Germinal center (tissue), 1 donor: ENCODE results near the gene PRR7.

ENCODE experiments used
- DNase-seq: peaks from one replicate; pipeline ENCODE4 v3.0.0; 2012; ENCODE audit warnings: mixed read lengths, low spot score

PRR7 gene

GRCh38 chr5:177469750-177470525 is 23.3 kb downstream of the PRR7 start:
- DNase-seq, result no peak

DNA sequence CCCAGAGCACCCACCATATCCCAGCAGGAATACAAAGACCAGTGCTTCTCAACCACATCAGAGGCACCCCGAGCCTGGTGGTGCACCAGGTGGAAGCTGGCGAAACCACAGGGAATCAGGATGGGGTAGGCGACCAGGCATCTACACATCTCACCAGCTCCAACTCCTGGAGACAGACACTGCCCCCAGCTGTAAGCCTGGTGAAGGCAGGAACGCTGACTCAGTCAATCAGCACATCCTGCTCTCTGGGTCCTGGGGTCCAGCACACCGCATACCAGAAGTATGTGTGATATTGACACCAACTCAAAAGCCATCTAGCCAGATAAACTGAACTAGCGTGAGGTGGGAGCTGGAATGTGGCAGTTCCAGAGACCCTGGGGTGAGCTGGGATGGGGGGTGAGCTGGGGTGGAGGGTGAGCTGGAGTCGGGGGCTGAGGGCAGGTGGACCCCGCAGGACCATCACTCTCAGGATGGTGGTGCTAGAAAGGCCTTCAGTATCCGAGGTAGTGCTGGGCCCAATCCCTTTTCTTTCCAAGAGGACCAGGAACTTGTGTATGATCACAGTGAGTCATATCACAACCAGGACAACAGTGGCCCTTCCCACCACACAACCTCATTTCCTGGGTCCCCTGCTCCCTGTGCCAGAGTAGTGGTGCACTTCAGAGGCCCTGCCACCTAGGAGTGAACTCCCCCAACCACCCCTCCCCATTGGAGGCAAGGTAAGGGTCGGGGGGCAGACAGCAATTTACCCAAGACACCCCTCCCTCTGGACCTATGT is 24.3 kb downstream of the PRR7 start:
- no peak for DNase-seq

- no peak for DNase-seq
Observed at GRCh38 chr5:177471610-177472356, 25.2 kb downstream of the PRR7 start.

DNA sequence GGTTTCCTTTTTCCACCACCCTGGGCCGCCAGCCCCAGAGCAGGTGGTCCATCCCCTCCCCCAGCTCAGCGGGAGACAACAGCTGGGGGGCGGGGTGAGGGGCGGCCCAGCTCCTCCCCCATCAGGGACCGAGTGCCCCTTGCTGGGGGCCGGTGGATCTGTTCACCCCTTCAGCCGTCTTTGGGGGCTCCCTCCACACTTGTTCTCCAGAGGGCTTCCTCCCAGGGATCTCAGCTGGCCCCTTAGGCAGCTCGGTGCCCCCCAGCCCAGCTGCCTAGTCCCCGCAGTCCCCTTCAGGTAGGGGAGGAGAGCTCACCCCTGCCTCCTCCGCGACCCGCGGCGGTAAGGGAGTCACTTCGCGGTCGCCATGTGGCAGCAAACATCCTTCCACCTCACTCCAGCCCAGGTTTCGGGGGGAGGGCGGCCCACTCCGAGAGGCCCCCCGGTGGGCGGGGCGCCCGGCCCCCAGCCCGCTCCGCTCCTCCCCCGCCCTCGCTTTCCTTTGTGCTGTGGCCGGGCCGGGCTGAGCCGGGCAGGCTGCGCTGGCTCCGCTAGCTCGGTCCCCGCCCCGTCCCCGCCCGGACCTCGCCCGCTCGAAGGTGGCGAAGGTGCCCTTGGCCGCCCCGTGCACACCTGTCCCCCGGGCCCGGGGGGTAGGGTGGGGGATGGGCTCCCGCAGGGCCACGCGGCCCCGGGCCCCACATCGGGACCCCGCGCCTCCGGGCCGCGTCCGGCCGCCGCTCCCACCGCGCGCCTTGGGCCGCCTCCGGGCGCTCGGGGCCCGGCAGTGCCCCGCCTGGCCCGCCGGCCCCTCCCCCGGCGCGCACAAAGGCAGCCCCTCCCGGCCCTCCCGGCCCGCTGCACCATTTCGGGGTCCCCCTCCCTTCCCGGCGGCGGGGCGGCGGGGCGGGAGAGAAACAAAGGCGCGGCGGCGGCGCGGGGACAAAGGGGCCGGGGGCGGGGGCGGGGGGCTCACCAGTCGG is 26.1 kb downstream of the PRR7 start:
- DNase-seq, result peak; percentile 60

DNA sequence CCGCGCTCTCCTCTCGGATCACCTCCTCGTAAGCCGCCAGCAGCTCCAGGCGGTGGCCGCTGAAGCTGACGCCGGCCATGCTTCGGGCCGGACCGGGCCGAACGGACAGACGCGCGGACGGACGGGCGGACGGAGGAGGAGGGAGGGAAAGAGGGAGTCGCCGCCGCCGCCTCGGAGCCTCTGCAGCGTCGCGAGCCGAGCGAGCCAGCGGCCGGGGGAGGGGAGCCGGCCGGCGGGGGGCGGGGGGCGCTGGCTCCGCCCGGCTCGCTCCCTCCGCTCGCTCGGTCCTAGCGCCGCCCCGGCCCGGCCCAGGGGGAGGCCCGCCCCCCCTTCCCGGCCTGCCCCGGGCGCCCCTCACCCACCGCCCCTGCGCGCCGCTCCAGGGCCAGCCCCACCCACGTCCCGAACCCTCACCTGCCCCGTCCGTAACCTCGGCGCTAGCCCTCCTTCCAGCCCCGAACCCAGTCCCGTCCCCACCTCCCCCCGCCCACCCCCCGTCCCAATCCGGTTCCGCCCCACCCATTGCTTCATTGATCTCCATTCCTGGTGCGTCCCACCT is 26.9 kb downstream of the PRR7 start, which contains the start of gene DBN1:
Gene DBN1, minus strand, starts transcription at position 192 of the 559 bp plus-strand sequence. Its CDS starts 113 bp downstream, at position 79.
- DNase-seq, result peak; percentile 57

DNA sequence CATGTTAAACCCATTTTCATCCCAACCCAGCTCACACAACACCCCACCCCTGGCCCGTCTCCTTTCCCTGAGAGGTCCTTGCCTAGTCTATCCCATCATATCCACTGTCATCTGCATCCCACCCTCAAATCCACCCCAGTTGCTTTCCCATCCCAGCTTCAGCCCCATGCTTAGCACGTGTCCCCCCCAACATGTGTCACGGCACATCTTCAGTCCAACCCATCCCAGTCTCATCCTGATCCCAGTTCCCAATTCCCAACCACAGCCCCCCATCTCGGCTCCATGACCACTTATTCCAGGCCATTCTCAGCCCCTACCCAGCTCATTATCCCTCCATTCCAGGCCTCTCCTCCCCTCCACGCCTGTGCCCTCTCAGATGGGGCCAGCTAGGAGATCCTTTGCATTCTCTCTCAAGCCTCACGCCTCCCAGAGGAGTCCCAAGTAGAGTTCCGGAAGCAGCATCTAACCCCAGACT is 27.4 kb downstream of the PRR7 start:
- no peak for DNase-seq

DNA sequence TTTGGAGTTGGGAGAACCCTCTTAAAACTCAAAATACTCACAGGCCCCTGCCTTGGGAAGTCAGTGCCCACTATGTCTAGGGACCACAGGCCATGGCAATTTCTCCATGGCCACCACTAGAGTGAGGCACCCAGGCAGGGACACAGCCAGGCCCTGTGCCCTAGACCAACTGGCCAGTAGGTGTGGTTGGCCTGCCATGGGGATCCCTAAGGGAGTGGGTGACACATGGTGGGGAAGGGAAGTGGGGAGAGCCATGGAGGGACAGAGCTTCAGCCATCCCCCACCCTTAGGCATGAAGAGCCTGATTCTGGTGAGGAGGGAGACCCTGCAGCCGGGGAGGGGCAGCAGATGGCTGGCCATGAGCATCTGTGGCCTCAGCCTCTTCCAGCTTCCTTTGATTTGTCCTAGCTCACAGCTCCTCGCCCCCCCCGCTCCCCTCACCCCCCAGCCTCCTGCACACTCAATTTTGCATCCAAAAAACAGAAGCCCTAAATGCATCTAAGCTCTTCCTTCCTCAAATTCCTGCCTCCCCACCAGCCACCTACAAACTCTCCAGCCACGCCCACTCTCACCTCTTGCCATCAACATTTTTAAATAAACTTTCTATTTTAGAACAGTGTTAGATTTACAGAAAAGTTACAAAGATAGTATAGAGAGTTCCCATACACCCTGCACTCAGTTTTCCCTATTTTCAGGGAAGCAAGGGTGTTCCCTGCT is 28.4 kb downstream of the PRR7 start:
- no peak for DNase-seq

GRCh38 chr5:177475563-177476427 is 29.2 kb downstream of the PRR7 start:
- no peak for DNase-seq

DNA sequence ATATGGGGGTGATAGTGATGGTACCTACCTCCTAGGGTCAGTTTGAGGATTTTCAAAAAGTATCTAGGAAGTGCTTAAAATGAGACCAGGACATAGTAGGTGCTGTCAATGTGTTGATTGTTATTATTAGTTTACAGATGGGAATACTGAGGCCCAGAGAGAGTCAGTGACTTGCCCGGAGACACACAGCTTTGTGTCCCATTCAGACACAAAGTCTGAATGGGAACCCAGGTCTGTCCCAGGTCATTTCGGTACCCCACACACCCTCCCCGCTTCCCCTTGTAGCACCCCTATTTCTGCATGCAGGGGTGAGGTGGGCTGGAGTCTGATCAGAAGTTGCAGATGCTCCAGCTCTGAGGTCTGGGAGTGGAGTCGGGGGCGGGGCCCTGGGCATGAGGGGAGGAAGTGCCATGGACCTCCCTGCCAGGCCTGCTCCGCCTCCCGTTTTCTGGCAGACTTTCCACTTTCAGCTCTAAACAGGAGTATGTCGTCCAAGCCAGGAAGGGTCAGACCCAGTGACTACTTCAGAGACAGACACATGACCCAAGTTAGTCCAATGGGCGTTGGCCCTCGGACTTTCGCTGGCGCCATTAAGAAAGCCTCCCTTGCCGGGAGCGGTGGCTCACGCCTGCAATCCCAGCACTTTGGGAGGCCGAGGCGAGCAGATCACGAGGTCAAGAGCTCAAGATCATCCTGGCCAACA is 30.1 kb downstream of the PRR7 start:
- no peak for DNase-seq

- no peak for DNase-seq
Observed at GRCh38 chr5:177477701-177478477, 31.3 kb downstream of the PRR7 start.

DNA sequence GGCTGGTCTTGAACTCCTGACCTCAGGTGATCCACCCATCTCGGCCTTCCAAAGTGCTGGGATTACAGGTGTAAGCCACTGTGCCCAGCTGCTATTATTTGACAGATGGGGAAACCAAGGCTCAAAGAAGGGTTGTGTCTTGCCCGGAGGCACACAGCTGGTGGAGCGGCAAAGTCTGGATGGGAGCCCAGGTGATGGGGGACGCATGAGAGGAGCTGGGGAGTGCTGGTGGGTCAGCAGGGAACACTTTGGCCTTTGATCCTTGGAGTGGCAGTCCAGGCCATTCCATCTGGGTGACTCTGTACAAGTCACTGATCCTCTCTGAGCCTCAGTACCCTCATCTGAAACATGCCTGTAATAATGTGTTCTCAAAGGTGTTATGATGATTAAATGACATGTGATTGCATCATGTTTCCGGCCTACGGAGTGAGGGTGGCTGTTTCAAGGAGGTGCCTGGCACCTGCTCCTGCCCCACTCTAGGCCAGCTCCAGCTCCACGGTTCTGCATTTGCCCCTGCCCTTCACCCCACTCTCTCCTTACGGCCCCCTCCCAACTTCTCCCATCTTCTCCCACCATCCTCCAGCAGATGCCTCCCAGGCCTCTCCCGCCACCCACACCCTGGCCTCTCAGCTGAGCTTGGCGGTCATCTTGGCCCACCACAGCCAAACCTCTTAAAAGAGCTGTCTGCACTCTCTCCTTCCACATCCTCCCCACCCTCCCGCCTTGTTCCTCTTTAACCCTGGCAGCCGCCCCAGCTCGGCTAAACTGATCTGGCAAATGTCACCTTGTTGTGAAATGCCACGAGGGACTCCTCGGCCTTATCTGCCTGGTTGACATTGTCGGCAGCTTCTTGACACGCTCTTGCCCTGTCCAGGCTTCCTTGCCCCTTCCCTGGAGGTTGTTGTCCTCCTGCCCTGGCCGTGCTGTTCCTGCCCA is 32.4 kb downstream of the PRR7 start:
- DNase-seq, result no peak

GRCh38 chr5:177479774-177480173 is 33.2 kb downstream of the PRR7 start:
- DNase-seq, result no peak

DNA sequence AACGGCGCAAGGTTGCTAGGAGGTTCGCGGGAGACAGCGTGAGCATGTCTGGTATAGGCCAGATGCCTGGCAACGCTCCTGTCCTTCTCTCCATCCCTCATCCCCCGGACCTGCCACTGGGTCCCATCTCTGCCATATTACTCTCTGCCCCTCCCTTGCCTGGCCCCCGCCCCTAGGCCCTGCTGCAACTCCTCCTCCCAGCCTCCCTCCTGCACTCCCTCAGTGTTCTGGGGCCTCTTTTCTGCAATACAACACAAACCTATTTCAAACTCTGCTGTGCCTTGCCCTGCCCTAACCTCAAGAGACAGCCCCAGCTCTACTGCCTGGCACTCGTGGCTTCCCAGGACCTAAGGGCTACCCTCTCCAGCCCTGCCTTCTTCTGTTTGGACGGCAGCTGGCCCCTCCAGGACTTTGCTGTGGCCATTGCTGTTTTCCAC is 35.8 kb downstream of the PRR7 start:
- no peak for DNase-seq

GRCh38 chr5:177483042-177483441 is 36.4 kb downstream of the PRR7 start:
- no peak for DNase-seq

- no peak for DNase-seq
Observed at GRCh38 chr5:177483994-177484901, 37.6 kb downstream of the PRR7 start.
